ENCODE data around the gene SERF2. TPM values are rescaled to one million over a fixed set of nuclear protein-coding genes. Genes with fewer than 3 reads are reported as not detected.

Gene SERF2
- total and polyA plus RNA-seq, 2 of the 13 experiments (the other 11 are each of a cell fraction or from before 2014, with no cell fraction given) = 811 to 1,257 TPM

DNA sequence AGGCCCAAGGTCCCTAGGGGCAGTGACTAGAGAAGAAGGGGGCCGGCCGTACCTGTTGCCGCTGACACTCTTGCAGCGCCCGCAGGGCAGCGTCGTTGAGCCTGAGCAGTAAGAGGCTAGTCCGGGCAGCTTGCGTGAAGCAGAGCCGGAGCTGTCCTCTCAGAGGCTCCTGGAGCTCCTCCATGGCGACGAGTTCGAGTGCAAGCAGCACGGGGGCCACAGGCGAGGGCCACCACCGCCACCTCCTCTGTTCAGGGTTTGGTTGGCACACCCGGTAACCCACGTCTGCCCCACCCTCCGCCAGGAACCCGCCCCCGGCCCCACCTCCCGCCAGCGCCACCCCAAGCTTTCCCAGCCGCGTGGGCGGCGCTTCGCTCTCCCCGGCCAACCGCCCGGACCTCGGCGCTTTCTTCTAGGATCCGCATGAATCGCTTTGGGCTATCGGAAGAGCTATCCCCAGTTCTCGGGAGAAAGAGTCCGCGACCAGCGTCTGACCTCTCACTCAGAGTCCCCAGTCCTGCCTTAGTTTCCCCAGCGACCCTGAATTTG lies 15.3 kb upstream of the SERF2 start, which contains the start of gene ELL3 (continued):
- TF ChIP-seq ZNF235 (CRISPR knock-in tag; IDR thresholded peaks at IDR 0.05; ENCODE audit: borderline replicate concordance) (peak; percentile 42; the same call in 1 of the 2 replicates), PHF20 (CRISPR knock-in tag; IDR thresholded peaks at IDR 0.05) (peak; percentile 12; the same call in 1 of the 2 replicates), BORCS8-MEF2B (CRISPR knock-in tag; IDR thresholded peaks at IDR 0.05) (no peak), ZNF580 (CRISPR knock-in tag; IDR thresholded peaks at IDR 0.05; ENCODE audit: borderline replicate concordance, low read depth) (peak; percentile 6; the same call in 1 of the 2 replicates), CEBPG (CRISPR knock-in tag; IDR thresholded peaks at IDR 0.05) (no peak), ZNF382 (CRISPR knock-in tag; IDR thresholded peaks at IDR 0.05; ENCODE audit: borderline replicate concordance) (no peak), NFE2L2 (IDR thresholded peaks at IDR 0.05; ENCODE audit: low read length) (no peak), MZF1 (CRISPR knock-in tag; IDR thresholded peaks at IDR 0.05; ENCODE audit: borderline replicate concordance) (no peak), MAF1 (CRISPR knock-in tag; IDR thresholded peaks at IDR 0.05; ENCODE audit: borderline replicate concordance) (no peak), KDM5B (CRISPR knock-in tag; IDR thresholded peaks at IDR 0.05; ENCODE audit: borderline replicate concordance) (no peak), CHD4 (IDR thresholded peaks at IDR 0.05; ENCODE audit: borderline replicate concordance, low read length) (no peak), AHR (CRISPR knock-in tag; IDR thresholded peaks at IDR 0.05) (no peak), TEAD2 (CRISPR knock-in tag; IDR thresholded peaks at IDR 0.05) (no peak), RBFOX2 (IDR thresholded peaks at IDR 0.05; ENCODE audit: low read depth, low read length) (no peak), NFE2 (CRISPR knock-in tag; IDR thresholded peaks at IDR 0.05) (no peak), ZNF225 (CRISPR knock-in tag; IDR thresholded peaks at IDR 0.05) (0 out of 2 replicates have a peak, but pooled peaks have one; percentile 4), ZNF672 (CRISPR knock-in tag; IDR thresholded peaks at IDR 0.05) (no peak), POLR2A (IDR thresholded peaks at IDR 0.05; ENCODE audit: insufficient read depth in 1 of 2, low read depth in 2 of 2, low read length in 2 of 2) (peak in 1 of 2 experiments; percentile 83; a peak in 2 of 4 replicates), ZNF256 (CRISPR knock-in tag; conservative IDR thresholded peaks at IDR 0.05) (no peak), CBFB (CRISPR knock-in tag; IDR thresholded peaks at IDR 0.05) (no peak)
- TF ChIP-seq, protein P1, sequence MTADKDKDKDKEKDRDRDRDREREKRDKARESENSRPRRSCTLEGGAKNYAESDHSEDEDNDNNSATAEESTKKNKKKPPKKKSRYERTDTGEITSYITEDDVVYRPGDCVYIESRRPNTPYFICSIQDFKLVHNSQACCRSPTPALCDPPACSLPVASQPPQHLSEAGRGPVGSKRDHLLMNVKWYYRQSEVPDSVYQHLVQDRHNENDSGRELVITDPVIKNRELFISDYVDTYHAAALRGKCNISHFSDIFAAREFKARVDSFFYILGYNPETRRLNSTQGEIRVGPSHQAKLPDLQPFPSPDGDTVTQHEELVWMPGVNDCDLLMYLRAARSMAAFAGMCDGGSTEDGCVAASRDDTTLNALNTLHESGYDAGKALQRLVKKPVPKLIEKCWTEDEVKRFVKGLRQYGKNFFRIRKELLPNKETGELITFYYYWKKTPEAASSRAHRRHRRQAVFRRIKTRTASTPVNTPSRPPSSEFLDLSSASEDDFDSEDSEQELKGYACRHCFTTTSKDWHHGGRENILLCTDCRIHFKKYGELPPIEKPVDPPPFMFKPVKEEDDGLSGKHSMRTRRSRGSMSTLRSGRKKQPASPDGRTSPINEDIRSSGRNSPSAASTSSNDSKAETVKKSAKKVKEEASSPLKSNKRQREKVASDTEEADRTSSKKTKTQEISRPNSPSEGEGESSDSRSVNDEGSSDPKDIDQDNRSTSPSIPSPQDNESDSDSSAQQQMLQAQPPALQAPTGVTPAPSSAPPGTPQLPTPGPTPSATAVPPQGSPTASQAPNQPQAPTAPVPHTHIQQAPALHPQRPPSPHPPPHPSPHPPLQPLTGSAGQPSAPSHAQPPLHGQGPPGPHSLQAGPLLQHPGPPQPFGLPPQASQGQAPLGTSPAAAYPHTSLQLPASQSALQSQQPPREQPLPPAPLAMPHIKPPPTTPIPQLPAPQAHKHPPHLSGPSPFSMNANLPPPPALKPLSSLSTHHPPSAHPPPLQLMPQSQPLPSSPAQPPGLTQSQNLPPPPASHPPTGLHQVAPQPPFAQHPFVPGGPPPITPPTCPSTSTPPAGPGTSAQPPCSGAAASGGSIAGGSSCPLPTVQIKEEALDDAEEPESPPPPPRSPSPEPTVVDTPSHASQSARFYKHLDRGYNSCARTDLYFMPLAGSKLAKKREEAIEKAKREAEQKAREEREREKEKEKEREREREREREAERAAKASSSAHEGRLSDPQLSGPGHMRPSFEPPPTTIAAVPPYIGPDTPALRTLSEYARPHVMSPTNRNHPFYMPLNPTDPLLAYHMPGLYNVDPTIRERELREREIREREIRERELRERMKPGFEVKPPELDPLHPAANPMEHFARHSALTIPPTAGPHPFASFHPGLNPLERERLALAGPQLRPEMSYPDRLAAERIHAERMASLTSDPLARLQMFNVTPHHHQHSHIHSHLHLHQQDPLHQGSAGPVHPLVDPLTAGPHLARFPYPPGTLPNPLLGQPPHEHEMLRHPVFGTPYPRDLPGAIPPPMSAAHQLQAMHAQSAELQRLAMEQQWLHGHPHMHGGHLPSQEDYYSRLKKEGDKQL (CRISPR knock-in tag; IDR thresholded peaks at IDR 0.05; ENCODE audit: low read depth) = no peak
- TF ChIP-seq, protein P2, sequence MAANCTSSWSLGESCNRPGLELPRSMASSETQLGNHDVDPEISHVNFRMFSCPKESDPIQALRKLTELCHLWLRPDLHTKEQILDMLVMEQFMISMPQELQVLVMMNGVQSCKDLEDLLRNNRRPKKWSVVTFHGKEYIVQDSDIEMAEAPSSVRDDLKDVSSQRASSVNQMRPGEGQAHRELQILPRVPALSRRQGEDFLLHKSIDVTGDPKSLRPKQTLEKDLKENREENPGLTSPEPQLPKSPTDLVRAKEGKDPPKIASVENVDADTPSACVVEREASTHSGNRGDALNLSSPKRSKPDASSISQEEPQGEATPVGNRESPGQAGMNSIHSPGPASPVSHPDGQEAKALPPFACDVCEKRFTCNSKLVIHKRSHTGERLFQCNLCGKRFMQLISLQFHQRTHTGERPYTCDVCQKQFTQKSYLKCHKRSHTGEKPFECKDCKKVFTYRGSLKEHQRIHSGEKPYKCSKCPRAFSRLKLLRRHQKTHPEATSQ (CRISPR knock-in tag; IDR thresholded peaks at IDR 0.05; ENCODE audit: borderline replicate concordance) = no peak
- TF ChIP-seq, protein P3, sequence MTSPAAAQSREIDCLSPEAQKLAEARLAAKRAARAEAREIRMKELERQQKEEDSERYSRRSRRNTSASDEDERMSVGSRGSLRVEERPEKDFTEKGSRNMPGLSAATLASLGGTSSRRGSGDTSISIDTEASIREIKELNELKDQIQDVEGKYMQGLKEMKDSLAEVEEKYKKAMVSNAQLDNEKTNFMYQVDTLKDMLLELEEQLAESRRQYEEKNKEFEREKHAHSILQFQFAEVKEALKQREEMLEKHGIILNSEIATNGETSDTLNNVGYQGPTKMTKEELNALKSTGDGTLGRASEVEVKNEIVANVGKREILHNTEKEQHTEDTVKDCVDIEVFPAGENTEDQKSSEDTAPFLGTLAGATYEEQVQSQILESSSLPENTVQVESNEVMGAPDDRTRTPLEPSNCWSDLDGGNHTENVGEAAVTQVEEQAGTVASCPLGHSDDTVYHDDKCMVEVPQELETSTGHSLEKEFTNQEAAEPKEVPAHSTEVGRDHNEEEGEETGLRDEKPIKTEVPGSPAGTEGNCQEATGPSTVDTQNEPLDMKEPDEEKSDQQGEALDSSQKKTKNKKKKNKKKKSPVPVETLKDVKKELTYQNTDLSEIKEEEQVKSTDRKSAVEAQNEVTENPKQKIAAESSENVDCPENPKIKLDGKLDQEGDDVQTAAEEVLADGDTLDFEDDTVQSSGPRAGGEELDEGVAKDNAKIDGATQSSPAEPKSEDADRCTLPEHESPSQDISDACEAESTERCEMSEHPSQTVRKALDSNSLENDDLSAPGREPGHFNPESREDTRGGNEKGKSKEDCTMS (CRISPR knock-in tag; conservative IDR thresholded peaks at IDR 0.05) = no peak

Measured in HepG2 (cell line).